Activated CD4-positive, CD25-positive, alpha-beta regulatory T cell treated with anti-CD3 and anti-CD28 coated beads, Interleukin-2, amount 50 U/mL, for 72 hours (primary cell): ENCODE data around the gene IFIT5.
A peak's percentile ranks its signal among the peaks of the same experiment; 100 is the strongest.
"Not testable (repeated sequence)": the region's sequence is repeated elsewhere in the genome, so short reads cannot be mapped to it uniquely, and the experiment has no call there.

Source experiments
- DNase-seq: peaks from one replicate; pipeline ENCODE4 v3.0.0; 2021

Gene IFIT5

DNA sequence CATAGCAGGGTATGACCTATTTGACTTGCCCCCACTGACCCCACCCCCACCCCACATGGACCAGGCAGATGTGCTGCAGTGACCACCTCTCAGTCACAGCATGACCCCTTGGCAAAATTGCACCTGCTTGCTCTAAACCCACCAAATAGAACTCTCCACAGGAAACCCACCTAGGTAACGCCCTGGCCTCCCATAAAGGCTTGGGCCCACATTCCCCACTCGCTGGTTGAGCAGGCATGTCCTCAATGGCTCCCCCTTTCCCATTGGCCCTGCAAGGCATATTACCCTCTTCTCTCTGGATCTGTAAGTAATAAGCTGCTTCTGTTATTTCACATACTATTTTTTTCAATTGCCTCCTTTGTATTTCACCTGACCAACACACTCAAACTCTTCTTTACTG is 19.2 kb upstream of the IFIT5 start:
- DNase-seq, result no peak

DNA sequence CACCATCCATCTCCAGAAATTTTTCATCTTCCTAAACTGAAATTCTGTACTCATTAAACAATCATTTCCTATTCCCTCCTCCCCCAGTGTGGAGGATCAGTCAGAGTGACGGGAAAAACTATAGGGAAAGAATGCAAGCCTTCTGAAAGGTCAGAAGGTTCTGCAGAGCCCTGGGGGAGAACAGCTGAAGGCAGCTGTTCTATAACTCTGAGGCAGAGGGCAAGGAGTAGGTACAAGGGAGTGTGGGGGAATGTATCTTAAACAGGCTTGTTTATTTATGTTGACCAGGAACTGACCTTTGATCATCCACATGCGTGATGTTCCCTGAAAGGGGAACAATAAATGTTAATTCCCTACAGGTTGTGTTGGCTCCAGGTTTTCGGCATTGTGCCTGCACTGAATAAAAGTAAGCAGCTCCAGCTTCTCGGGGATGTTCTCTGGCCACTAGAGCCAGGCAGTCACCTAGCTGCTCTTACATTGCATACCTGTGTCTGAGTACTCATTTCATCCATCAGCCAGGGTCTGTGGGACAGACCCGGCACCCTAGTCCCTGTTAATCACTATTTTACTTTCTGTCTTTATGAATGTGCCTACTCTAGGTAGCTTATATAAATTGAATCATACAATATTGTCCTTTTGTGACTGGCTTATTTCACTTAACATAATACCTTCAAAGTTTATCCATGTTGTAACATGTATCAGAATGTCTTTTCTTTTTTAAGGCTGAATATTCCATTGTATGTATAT is 16.2 kb upstream of the IFIT5 start:
- DNase-seq, result no peak

DNA sequence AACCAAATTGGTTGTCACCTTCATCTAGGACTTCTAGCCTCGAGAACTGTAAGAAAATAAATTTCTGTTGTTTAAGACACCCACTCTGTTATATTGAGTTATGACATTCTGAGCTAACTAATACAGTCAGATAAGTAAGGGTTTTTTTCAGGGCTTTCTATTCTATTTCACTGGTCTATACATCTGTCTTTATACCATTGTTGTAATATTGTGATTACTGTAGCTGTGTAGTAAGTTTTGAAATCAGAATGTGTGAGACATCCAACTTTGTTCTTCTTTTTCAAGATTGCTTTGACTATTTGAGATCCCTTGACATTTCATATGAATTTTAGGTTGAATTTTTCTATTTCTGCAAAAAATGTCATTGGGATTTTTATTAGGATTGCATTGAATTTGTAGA is 14.4 kb upstream of the IFIT5 start:
- DNase-seq, result no peak

DNA sequence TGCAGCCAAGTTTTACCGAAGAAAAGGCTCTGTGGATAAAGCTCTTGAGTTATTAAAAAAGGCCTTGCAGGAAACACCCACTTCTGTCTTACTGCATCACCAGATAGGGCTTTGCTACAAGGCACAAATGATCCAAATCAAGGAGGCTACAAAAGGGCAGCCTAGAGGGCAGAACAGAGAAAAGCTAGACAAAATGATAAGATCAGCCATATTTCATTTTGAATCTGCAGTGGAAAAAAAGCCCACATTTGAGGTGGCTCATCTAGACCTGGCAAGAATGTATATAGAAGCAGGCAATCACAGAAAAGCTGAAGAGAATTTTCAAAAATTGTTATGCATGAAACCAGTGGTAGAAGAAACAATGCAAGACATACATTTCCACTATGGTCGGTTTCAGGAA is 11.3 kb upstream of the IFIT5 start:
- DNase-seq, result no peak

DNA sequence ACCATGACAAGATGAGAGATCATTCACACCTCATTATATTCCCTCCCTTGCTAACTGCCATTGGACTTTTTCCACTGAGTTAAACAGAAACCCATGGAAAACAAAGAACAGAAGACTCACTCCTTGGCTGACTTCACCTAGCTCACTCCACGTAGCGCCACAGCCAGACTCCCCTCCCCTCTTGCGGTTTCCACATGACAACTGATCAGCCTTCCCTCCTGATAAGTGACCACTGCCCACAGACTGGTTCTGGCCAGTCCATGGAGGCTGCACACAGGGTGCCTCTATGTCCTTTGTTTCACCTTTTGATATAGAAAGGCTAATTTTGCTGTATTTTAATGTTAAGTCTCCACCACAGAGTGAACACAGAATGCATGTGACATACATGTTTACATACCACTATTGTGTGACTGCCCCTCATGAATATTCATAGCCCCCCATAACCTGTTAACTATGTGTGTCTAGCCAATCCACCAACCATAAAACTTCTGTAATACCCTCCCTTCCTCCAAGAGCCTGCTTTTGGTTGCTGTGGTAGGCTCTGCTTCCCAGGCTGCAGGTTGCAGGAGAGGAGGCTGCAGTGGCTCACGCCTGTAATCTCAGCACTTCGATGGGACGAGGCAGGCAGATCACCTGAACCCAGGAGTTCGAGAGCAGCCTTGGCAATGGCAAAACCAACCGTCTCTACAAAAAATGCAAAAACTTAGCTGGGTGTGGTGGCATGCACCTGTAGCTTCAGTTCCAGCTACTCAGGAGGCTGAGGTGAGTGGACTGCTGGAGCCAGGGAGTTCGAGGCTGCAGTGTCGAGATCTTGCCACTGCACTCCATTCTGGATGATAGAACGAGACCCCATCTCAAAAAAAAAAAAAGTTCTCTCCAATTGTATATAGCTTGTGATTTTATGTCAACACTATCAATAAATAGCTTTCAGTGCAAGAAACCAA is 10.0 kb upstream of the IFIT5 start:
- DNase-seq, result no peak

DNA sequence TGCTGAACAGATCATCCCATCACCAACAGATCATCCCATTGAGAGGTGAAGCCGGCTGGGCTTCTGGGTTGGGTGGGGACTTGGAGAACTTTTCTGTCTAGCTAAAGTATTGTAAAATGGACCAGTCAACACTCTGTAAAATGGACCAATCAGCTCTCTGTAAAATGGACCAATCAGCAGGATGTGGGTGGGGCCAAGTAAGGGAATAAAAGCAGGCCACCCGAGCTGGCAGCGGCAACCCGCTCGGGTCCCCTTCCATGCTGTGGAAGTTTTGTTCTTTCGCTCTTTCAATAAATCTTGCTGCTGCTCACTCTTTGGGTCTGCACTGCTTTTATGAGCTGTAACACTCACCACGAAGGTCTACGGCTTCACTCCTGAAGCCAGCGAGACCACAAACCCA is 8.2 kb upstream of the IFIT5 start:
- DNase-seq, result not testable (repeated sequence)

DNA sequence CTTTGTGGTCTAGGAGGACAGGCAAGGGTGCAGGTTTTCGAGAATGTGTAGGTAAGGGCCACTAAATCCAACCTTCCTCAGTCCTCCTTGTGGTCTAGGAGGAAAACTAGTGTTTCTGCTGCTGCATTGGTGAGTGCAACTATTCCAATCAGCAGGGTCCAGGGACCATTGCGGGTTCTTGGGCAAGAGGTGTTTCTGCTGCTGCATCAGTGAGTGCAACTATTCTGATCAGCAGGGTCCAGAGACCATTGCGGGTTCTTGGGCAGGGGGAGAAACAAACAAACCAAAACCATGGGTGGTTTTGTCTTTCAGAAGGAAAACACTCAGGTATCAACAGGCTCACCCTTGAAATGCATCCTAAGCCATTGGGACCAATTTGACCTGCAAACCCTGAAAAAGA is 6.6 kb upstream of the IFIT5 start:
- DNase-seq, result not testable (repeated sequence)

DNA sequence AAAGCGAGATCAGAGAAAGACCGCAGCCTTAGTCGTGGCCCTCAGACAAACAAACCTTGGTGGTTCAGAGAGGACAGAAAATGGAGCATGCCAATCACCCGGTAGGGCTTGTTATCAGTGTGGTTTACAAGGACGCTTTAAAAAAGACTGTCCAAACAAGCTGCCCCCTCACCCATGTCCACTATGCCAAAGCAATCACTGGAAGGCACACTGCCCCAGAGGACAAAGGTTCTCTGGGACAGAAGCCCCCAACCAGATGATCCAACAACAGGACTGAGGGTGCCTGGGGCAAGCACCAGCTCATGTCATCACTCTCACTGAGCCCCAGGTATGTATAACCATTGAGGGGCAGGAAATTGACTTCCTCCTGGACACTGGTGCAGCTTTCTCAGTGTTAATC is 5.1 kb upstream of the IFIT5 start:
- not testable (repeated sequence) for DNase-seq

DNA sequence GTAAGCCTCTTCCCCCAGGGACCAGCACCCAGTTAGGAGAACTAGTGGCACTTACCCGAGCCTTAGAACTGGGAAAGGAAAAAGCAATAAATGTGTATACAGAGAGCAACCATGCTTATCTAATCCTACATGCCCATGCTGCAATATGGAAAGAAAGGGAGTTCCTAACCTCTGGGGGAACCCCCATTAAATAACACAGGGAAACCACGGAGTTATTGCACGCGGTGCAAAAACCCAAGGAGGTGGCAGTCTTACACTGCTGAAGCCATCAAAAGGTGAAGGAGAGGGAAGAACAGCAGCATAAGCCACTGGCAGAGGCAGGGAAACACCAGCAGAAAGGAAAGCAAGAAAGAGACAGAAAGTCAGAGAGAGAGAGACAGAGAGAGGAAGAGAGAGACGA is 3.8 kb upstream of the IFIT5 start:
- DNase-seq, result not testable (repeated sequence)

DNA sequence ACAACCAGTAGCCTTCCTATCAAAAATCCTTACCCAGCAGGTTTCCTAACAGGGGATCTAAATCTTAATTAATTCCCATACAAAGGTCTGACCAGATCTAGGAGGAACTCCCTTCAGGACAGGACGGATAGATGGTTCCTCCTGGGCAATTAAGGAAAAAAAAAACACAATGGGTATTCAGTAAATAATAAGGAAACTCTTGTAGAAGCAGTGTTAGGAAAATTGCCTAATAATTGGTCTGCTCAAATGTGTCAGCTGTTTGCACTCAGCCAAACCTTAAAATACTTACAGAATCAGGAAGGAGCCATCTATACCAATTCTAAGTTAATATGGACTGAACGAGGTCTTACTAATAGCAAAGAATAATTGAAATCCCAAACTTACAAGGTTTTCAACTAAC is 3.2 kb upstream of the IFIT5 start:
- not testable (repeated sequence) for DNase-seq

DNA sequence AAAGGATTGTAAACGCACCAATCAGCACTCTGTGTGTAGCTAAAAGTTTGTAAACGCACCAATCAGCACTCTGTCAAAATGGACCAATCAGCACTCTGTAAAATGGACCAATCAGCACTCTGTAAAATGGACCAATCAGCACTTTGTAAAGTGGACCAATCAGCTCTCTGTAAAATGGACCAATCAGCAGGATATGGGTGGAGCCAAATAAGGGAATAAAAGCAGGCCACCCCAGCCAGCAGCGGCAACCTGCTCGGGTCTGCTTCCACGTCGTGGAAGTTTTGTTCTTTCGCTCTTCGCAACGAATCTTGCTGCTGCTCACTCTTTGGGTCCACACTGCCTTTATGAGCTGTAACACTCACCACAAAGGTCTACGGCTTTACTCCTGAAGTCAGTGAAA is 2.1 kb upstream of the IFIT5 start:
- peak; percentile 50 for DNase-seq

DNA sequence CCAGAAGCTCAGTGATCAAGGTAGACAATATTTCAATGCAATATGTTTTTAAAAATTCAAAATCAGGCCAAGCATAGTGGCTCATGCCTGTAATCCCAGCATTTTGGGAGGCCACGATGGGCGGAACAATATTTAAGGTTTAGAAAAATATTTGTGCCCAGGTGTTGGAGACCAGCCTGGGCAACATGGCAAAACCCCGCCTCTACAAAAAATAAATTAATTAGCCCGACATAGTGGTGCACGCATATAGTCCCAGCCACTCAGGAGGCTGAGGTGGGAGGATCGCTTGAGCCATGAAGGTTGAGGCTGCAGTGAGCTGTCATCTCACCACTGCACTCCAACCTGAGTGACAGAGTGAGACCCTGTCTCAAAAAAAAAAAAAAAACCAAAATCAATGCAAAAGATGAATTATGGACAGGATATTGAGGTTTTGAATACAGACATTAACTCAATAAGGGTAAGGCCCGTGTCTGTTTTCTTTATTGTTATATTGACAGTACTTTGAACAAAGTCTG is 913 bp upstream of the IFIT5 start:
- DNase-seq, result no peak

DNA sequence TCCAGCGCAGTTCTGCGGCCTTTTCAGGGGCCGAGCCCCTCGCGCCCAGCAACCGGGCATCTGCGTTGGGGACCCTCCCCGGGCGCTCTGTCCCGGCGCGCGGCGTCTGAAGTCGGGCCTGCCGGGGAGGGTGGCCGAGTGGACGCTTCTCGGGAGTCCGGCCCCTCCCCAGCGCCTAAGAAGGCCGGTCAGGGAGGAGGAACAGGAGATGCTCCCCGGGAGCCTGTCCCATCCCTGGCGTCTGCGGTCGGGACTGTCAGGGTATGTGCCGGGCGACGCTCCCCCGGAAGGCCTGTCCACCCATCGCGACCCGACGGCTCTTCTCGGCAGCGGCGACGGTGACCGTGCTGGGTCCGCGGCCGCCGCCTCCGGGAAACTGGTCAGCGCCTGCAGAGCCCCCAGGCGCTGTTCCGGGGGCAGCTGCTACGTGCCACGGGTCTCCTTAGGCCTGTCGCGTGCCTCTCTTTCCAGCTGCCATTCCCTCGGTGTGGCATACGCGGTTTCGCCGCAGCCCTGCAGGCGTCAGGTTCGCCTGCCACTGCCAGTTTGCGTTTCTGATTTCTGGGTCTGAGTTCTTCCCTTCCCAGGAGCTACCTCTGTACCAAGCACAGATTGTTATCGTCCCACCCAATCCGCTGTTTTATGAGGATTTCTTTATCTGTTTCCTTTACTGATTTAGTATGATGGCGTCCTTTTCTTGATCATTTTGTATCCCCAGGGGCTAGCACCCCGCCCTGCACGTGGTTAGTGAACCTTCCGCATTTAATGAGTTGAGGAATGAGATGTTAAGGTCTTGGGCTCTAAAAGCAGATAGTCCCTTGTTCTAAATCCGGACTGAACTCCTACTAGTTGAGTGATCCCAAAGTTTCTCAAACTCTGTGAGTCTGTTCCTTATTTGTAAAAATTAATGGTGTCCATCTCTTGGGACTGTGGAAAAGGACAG is 782 bp downstream of the IFIT5 start:
- peak; percentile 54 for DNase-seq

DNA sequence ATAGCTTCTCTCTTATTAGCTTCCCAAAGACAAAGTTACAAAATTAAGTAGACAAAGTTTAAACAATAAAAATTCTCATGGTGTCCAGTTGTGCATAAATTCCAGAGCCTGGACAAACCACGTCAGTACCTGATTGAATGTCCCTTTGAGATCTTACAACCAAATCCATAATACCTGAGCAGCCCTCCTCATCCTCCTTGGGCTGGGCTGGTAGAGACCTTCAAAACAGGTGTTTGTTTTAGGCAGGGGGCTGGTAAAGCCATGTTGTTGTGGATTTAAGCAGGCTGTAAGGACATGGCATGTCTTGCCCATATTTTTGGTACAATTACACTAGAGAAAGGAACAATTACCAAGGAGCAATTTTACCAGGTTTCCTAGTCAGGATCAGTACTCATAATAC is 2.1 kb downstream of the IFIT5 start:
- no peak for DNase-seq

DNA sequence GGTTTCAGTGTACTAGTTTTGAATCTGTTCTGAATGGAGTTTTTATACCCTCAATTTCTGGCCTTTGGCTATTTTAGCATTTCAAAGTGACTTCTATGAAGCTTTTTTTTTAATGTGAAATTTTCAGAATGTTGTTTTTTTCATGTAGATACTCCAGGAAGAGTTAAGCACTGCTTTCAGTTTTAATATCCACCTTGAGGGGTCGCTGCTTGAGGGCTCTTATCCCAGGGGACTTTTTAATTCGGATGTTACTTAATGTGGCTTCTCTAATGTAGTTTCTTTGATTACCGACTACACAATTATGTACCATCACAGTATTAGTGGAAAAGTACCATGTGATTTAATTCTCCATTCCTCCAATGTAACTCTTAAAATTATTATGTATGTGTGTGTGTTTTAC is 5.2 kb downstream of the IFIT5 start:
- DNase-seq, result no peak

DNA sequence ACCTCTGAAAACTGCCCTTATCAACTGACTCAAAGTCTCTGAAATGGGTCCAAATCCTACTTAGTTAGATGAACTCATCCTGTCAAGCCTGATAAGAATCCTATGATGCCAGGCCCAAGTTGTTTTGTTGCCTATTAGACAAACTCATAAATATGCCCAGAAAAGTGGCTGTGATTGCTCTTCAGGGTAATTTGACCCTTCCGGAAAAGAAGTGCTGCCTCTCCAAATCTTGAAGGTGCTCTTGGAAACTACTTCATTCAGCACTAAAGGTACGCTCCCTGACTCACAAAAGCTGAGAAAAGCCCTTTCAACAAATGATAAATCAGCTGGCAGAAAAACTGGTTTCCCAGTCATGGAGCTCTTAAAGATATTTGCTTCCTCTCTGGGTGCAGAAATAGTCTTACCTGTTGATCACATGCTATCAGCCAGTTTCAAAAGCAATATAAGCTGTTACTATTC is 6.7 kb downstream of the IFIT5 start:
- no peak for DNase-seq

DNA sequence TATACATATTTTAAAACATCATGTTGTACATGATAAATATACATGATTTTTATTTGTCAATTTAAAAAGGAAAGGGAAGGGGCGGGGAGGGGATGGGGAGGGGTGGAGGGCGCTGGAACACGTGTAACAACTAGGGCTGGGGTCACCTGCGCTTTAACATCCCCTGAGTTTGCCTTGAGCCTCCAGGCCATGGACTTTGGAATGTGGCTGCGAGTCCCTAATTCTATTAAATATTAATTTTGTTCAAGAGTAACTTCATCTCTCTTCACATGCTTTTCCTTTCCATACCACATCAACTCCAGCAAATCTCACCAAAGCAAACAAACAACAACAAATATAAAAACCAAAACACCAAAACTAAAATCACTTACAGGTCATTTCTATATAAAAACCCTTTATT is 10.6 kb downstream of the IFIT5 start:
- no peak for DNase-seq

DNA sequence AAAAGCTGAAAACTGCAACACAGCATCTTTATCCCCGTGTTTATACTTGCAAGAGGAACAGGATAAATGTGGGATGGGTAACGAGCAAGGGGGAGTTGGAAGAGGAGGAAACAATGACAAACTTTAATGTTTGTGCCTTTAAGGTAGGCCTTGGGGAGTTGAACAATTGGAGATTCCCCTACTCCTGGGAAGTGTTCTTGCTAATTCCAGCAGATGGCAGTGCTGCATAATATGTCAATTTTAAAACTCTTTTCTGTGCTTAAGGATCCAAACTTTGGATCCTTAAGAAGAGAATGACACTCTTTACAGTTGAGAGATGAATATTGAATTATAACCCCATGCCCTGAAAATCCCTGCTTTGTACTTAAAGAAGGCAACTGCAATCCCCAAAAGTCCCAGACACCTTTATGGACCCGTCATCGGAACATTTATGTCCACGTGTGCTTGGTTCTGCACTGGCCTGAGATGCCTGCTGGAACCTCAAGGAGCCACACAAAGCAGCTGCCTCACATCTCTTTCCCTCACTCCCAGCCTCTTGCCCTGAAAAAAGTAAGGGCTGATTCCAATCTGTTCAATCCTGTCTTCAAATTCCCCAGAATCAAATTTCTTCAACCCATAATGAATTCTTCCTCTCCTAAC is 12.0 kb downstream of the IFIT5 start:
- DNase-seq, result no peak

DNA sequence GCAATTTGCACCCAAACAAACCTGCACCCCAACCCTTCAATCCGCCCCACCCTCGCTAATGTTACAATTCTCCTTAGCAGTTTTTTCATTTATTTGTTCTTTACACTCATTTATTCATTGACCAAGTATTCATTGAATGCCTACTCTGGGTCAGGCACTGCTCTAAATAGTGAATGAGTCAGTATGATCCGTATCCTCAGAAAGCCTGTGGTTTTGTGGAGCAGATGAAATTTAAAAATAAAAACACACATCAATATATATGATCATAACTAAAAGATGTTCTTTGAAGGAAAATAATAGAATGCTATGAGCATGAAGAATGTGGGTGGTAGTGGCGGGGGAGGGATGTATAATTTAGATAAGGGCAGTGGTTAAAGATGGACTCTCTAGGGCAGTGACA is 13.3 kb downstream of the IFIT5 start:
- DNase-seq, result no peak

DNA sequence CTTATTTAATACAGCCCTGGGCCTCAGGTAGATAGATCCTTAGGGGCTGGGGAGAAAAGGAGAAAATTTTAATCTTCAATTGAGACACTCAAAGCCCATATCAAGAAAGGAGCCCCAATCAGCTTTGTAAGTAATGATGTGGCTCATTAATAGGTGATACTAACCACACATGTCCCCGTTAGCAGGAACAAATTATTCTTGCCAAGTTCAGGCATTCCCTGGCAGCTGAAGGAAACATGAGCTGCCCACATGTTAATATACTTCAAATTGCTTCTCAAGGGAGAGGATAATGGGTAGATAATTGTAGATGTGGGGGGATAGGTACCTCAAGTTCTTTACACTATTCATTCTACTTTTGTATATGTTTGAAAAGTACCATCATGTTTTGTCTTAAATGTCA is 14.5 kb downstream of the IFIT5 start:
- DNase-seq, result no peak

DNA sequence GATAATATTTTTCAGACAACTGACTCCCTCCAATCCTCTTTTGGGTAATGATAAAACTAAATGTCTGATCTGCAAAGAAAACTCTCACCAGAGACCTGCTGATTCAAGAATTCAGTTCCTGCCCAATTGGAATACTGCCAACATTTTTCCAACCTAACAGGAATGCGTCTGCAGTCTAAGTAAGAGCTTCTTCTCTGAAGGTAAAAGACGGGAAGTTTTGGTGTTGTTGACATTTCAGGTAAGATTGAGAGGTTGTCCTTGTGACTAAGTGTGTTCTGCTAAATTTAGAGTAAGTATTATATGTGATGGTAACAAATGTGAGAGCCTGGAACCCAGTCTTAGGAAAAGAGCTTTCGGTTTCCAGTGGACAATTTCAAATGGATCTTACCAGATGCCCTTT is 17.6 kb downstream of the IFIT5 start:
- DNase-seq, result no peak

DNA sequence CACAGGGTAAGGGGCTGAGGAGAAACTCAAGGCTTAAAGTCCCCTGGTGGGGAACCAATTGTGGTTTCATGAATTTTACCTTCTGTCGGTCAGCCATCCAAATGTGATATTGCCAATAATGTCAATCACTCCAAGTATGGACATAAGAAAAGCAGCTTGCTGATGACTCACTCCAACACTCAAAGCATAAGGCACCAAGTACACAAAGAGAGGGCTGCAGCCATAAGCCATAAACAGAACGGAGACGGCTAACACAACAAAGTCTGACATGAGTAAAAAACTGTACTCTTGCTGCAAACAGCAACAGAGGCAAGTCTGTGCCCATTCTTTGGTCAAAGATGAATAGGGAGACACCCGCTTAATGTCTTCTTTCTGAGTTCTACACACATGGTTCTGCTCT is 24.2 kb downstream of the IFIT5 start:
- no peak for DNase-seq
